Measurements from ENCODE around the gene DNAJB8. TPM values are rescaled to one million over a fixed set of nuclear protein-coding genes. Genes with fewer than 3 reads are reported as not detected.

DNAJB8 gene
- total RNA-seq, 2 experiments from 2014 or later = not detected

DNA sequence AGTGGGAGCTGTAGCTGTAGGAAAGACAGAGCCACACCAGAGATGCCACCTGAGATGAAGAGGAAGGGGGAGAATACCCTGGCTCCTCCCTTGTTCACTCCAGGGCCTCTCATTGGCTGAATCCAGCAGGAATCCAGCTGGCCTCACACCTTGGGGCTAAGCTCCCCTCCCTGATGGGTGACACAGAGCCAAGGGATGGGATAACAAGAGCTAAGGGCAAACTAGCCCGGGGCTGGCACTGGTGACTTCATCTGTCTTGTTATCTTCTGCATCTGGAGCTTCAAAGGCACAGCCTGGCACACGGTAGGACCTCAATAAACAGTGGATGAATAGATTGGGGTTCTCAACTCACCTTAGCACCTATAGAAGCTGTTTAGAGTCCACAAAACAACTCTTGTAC, 40.1 kb upstream of the DNAJB8 start:
- no peaks in the 10 kb centered on the region for H3K9me3 ChIP-seq (ENCODE audit: control insufficient read depth in 1 of 2, insufficient read depth in 1 of 2, low read length in 2 of 2)
- Mint-ChIP-seq H3K36me3 (ENCODE audit: low read depth) (no peaks in the 10 kb centered on the region), H3K27ac (no peak overlapping the region), H3K4me1 (ENCODE audit: low read depth) (no peaks in the 10 kb centered on the region), H3K4me3 (no peak overlapping the region), H3K27me3 (peaks cover 65% of the 10 kb centered on the region), H3K9me3 (no peaks in the 10 kb centered on the region)
- no peaks in the 10 kb centered on the region for H3K36me3 ChIP-seq (ENCODE audit: insufficient read depth, low read length)
- ATAC-seq (ENCODE audit: poor library complexity) (no peak), DNase-seq (no peak)
- H3K4me3 ChIP-seq (ENCODE audit: low read length) = no peak overlapping the region
- intact Hi-C loops (cut with DNase I, micrococcal nuclease) = no loop called here
- TF ChIP-seq, protein P1, sequence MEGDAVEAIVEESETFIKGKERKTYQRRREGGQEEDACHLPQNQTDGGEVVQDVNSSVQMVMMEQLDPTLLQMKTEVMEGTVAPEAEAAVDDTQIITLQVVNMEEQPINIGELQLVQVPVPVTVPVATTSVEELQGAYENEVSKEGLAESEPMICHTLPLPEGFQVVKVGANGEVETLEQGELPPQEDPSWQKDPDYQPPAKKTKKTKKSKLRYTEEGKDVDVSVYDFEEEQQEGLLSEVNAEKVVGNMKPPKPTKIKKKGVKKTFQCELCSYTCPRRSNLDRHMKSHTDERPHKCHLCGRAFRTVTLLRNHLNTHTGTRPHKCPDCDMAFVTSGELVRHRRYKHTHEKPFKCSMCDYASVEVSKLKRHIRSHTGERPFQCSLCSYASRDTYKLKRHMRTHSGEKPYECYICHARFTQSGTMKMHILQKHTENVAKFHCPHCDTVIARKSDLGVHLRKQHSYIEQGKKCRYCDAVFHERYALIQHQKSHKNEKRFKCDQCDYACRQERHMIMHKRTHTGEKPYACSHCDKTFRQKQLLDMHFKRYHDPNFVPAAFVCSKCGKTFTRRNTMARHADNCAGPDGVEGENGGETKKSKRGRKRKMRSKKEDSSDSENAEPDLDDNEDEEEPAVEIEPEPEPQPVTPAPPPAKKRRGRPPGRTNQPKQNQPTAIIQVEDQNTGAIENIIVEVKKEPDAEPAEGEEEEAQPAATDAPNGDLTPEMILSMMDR (IDR thresholded peaks at IDR 0.05) = no peak
- peaks cover 4 to 12% of the 10 kb centered on the region in 2 experiments for H3K27me3 ChIP-seq (ENCODE audit: control insufficient read depth in 1 of 2, insufficient read depth in 2 of 2, low read length in 2 of 2)
- ChIA-PET POLR2A (no interaction called here), CTCF (no interaction called here)
- no peak overlapping the region for H3K27ac ChIP-seq (ENCODE audit: low read depth in 1 of 2, low read length in 2 of 2)
- H3K4me1 ChIP-seq (ENCODE audit: insufficient read depth, low read length) = no peaks in the 10 kb centered on the region

DNA sequence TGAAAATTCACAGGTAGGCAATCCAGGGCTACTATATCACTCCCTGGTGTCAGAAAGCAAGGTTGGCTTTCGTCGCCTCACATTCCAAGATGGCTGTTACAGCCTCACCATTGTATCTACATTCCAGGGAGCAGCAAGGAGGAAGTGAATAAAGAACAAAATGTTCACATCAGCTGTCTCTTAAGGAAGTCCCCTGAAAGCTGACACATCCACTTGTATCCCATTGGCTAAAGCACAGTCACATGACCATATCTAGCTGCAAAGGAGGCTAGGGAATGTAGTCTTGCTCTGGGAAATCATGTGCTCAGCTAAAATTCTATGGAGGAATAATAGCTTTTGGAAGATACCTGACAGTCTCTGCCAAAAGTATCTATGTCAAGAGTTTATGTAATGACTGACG, 39.1 kb upstream of the DNAJB8 start:
- no peaks in the 10 kb centered on the region for H3K36me3 Mint-ChIP-seq (ENCODE audit: low read depth)
- no peaks in the 10 kb centered on the region for H3K9me3 ChIP-seq (ENCODE audit: control insufficient read depth in 1 of 2, insufficient read depth in 1 of 2, low read length in 2 of 2)
- intact Hi-C loops (cut with DNase I, micrococcal nuclease) = no loop called here
- CTCF ChIA-PET = no interaction called here
- H3K4me3 Mint-ChIP-seq = no peak overlapping the region
- no peaks in the 10 kb centered on the region for H3K36me3 ChIP-seq (ENCODE audit: insufficient read depth, low read length)
- H3K27me3 Mint-ChIP-seq = peaks cover 66% of the 10 kb centered on the region
- no peak overlapping the region for H3K4me3 ChIP-seq (ENCODE audit: low read length)
- H3K4me1 Mint-ChIP-seq (ENCODE audit: low read depth) = no peaks in the 10 kb centered on the region
- no peaks in the 10 kb centered on the region for H3K9me3 Mint-ChIP-seq
- no peak overlapping the region for H3K27ac Mint-ChIP-seq
- ATAC-seq (ENCODE audit: poor library complexity) (no peak), DNase-seq (no peak)
- TF ChIP-seq, protein P1 (IDR thresholded peaks at IDR 0.05) = no peak
- POLR2A ChIA-PET = no interaction called here
- peaks cover 4 to 16% of the 10 kb centered on the region in 2 experiments for H3K27me3 ChIP-seq (ENCODE audit: control insufficient read depth in 1 of 2, insufficient read depth in 2 of 2, low read length in 2 of 2)
- no peaks in the 10 kb centered on the region for H3K4me1 ChIP-seq (ENCODE audit: insufficient read depth, low read length)
- no peak overlapping the region for H3K27ac ChIP-seq (ENCODE audit: low read depth in 1 of 2, low read length in 2 of 2)

DNA sequence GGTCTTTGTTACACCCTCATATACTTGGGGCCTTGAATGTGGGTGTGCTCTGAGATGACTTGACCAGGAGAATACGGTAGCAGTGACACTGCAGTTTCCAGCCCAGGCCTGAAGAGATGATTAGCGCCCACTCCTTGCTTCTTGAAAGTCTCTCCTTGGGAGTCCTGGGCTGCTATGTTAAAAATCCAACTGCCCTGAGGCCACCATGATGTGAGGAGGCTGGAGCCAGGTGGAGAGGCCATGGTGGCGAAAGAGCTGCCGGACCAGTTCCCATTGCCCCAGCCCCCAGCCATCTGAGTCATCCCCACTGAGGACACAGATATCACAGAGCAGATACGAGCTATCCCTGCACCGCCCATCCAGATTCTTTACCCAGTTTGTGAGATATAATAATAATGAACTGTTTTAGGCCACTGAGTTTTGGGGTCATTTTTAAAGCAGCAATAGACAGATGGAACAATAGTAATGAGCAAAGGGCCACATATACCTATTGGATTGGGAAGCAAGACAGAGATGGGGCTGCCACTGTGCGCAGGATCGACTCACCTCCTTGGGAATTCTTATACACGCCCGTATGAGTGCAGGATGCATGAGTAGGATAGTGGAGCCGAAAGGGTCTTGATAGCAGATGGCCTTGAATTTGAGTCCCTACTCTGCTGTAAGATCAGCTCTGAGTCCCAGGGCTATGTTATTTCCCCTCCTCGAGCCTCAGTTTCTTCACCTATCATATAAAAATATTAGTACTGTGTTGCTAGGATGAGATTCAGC, 38.5 kb upstream of the DNAJB8 start:
- peaks cover 4 to 15% of the 10 kb centered on the region in 2 experiments for H3K27me3 ChIP-seq (ENCODE audit: control insufficient read depth in 1 of 2, insufficient read depth in 2 of 2, low read length in 2 of 2)
- DNase-seq = no peak
- H3K4me3 Mint-ChIP-seq = no peak overlapping the region
- H3K36me3 ChIP-seq (ENCODE audit: insufficient read depth, low read length) = no peaks in the 10 kb centered on the region
- CTCF ChIA-PET = no interaction called here
- intact Hi-C loops (cut with DNase I, micrococcal nuclease) = no loop called here
- no peak for ATAC-seq (ENCODE audit: poor library complexity)
- TF ChIP-seq, protein P1 (IDR thresholded peaks at IDR 0.05) = no peak
- H3K9me3 Mint-ChIP-seq = no peaks in the 10 kb centered on the region
- no peak overlapping the region for H3K4me3 ChIP-seq (ENCODE audit: low read length)
- H3K4me1 ChIP-seq (ENCODE audit: insufficient read depth, low read length) = no peaks in the 10 kb centered on the region
- POLR2A ChIA-PET = no interaction called here
- H3K27ac Mint-ChIP-seq = no peak overlapping the region
- peaks cover 63% of the 10 kb centered on the region for H3K27me3 Mint-ChIP-seq
- H3K36me3 Mint-ChIP-seq (ENCODE audit: low read depth) = no peaks in the 10 kb centered on the region
- no peaks in the 10 kb centered on the region for H3K9me3 ChIP-seq (ENCODE audit: control insufficient read depth in 1 of 2, insufficient read depth in 1 of 2, low read length in 2 of 2)
- no peaks in the 10 kb centered on the region for H3K4me1 Mint-ChIP-seq (ENCODE audit: low read depth)
- H3K27ac ChIP-seq (ENCODE audit: low read depth in 1 of 2, low read length in 2 of 2) = no peak overlapping the region
